B cell (primary cell): ENCODE measurements around the gene FIBP. TPM values are rescaled to one million over a fixed set of nuclear protein-coding genes. Genes with fewer than 3 reads are reported as not detected.

Experiments
- ATAC-seq: fragments of 200-7000 bp; cut with Tn5 transposase; one replicate; pipeline ENCODE4 v1.10.0; 2021; ENCODE audit warnings: low read depth, mild to moderate bottlenecking, moderate number of reproducible peaks, moderate library complexity
- CTCF ChIA-PET: fragments of 350-600 bp; sonication (Branson Sonifier 250); formaldehyde crosslinking; loops from one replicate; lab custom pipeline; 2021; ENCODE audit warnings: antibody characterized with exemption, inconsistent platforms; lab: Charles Lee
- POLR2A ChIA-PET: fragments of 350-600 bp; sonication (Branson Sonifier 250); formaldehyde crosslinking; loops from one replicate; lab custom pipeline; 2021; ENCODE audit warnings: antibody characterized with exemption; lab: Charles Lee
- DNase-seq: peaks from one replicate; pipeline ENCODE4 v3.0.0; 2013
- H2AFZ ChIP-seq: 2 replicates; pipeline ENCODE4 v1.6.1; 2012; ENCODE audit warnings: mild to moderate bottlenecking, low read depth, low read length; ENCODE audit not compliant: insufficient read depth, poor library complexity, severe bottlenecking
- H3K27ac ChIP-seq, 2 donors: 1 replicate in 1 of 2; 2 replicates in 1 of 2; pipeline ENCODE4 v1.5.1; 2012 to 2013; ENCODE audit warnings: low read length in 2 of 2, mild to moderate bottlenecking in 2 of 2, moderate library complexity in 1 of 2
- H3K27me3 ChIP-seq, 4 experiments: fragments of 200-600 bp in 1 of 4; sonication (generic) in 1 of 4; replicated peaks in 1 of 4; 1 replicate in 2 of 4; 2 replicates in 2 of 4; pipeline versions ENCODE4 v1.6.1 to v1.7.0; 2013 to 2016; ENCODE audit warnings: low read length in 3 of 4, mild to moderate bottlenecking in 2 of 4, mixed read lengths in 1 of 4, moderate library complexity in 1 of 4; ENCODE audit not compliant: insufficient read depth in 4 of 4, control insufficient read depth in 3 of 4; ENCODE audit errors: control extremely low read depth in 1 of 4
- H3K36me3 ChIP-seq, 2 experiments: replicated peaks in 1 of 2; 1 replicate in 1 of 2; 2 replicates in 1 of 2; pipeline versions ENCODE4 v1.6.1 to v1.7.1; 2013; ENCODE audit warnings: low read length in 1 of 2; ENCODE audit not compliant: insufficient read depth in 2 of 2, control insufficient read depth in 1 of 2; ENCODE audit errors: control extremely low read depth in 1 of 2, extremely low read depth in 1 of 2
- H3K4me1 ChIP-seq, 2 donors: fragments of 200-600 bp in 1 of 2; sonication (generic) in 1 of 2; 1 replicate in 1 of 2; 2 replicates in 1 of 2; pipeline versions ENCODE4 v1.5.1 to v1.6.1; 2013 to 2017; ENCODE audit warnings: low read length in 2 of 2; ENCODE audit not compliant: control insufficient read depth in 2 of 2, insufficient read depth in 2 of 2
- H3K4me2 ChIP-seq: replicated peaks from 2 replicates; pipeline ENCODE3; 2012; ENCODE audit warnings: mild to moderate bottlenecking, low read depth, low read length; ENCODE audit not compliant: poor library complexity, severe bottlenecking
- H3K4me3 ChIP-seq, 5 experiments: fragments of 200-600 bp in 1 of 5; sonication (generic) in 1 of 5; 1 replicate in 3 of 5; 2 replicates in 2 of 5; pipeline versions ENCODE4 v1.5.1 to v1.7.0; 2011 to 2016; ENCODE audit warnings: low read length in 4 of 5, mild to moderate bottlenecking in 4 of 5, low read depth in 2 of 5, control low read depth in 1 of 5, moderate library complexity in 1 of 5; ENCODE audit not compliant: insufficient read depth in 1 of 5; ENCODE audit errors: control extremely low read depth in 1 of 5, extremely low read depth in 1 of 5
- H3K79me2 ChIP-seq: fragments of 200-600 bp; sonication (generic); one replicate; pipeline ENCODE4 v1.6.0; 2016; ENCODE audit warnings: low read length; ENCODE audit not compliant: control insufficient read depth, insufficient read depth
- H3K9ac ChIP-seq: fragments of 200-600 bp; sonication (generic); 2 replicates; pipeline ENCODE4 v1.6.1; 2017; ENCODE audit warnings: mild to moderate bottlenecking, low read length, moderate library complexity
- H3K9me3 ChIP-seq, 3 donors: one replicate each; pipeline versions ENCODE4 v1.6.1 to v1.7.1; 2013; ENCODE audit warnings: low read length in 2 of 3; ENCODE audit not compliant: control insufficient read depth in 2 of 3, insufficient read depth in 1 of 3; ENCODE audit errors: control extremely low read depth in 1 of 3
- H4K20me1 ChIP-seq: 2 replicates; pipeline ENCODE4 v1.6.0; 2012; ENCODE audit warnings: mild to moderate bottlenecking, low read length; ENCODE audit not compliant: insufficient read depth, control insufficient read depth, poor library complexity, severe bottlenecking
- H3K27ac Mint-ChIP-seq: one replicate; pipeline ENCODE4 v1.8.0; 2021; ENCODE audit warnings: mixed read lengths
- H3K27me3 Mint-ChIP-seq: one replicate; pipeline ENCODE4 v1.8.0; 2021; ENCODE audit warnings: mixed read lengths
- H3K4me1 Mint-ChIP-seq: one replicate; pipeline ENCODE4 v1.8.0; 2021; ENCODE audit warnings: mixed read lengths
- H3K4me3 Mint-ChIP-seq: one replicate; pipeline ENCODE4 v1.8.0; 2021; ENCODE audit warnings: mixed read lengths
- H3K9me3 Mint-ChIP-seq: one replicate; pipeline ENCODE4 v1.8.0; 2022; ENCODE audit warnings: mixed read lengths; ENCODE audit not compliant: insufficient read depth
- CTCF ChIP-seq: fragments of 200-600 bp; IDR thresholded peaks from one replicate; pipeline ENCODE4 v1.8.0; 2022; ENCODE audit warnings: antibody characterized with exemption, mild to moderate bottlenecking
- EZH2 ChIP-seq: IDR thresholded peaks from 2 replicates; pipeline ENCODE4 v1.6.1; 2012; ENCODE audit warnings: borderline replicate concordance, low read depth, mild to moderate bottlenecking, moderate library complexity, low read length; ENCODE audit not compliant: insufficient read depth, poor library complexity, severe bottlenecking
- WGBS: methylation state at CpG from one replicate; pipeline ENCODE4 v1.1.5; 2013; ENCODE audit warnings: missing lambda C conversion rate; ENCODE audit not compliant: insufficient coverage; 5-methylcytosine and 5-hydroxymethylcytosine counted together
- intact Hi-C: fragments of 100-400 bp; cut with micrococcal nuclease; formaldehyde crosslinking; loops from one replicate; pipeline ENCODE4 v1.10.0; 2022
- polyA plus RNA-seq: library from polyadenylated mRNA; depleted of rRNA; stranded (reverse); fragments of >200 nt; gene quantifications from 2 replicates; pipeline ENCODE4 v1.2.3, GENCODE V29; 2012
- total RNA-seq, 2 donors: library from RNA; stranded (reverse); fragments of 120-200 nt in 1 of 2; gene quantifications; 1 replicate in 1 of 2; 2 replicates in 1 of 2; pipeline versions ENCODE4 v1.2.3 to v1.2.4, GENCODE V29; 2013 to 2022

Gene FIBP
- total and polyA plus RNA-seq, 2 donors (not counting 1 experiment from before 2014, with no cell fraction given): 63.4 to 128 TPM

GRCh38 chr11:65880844-65881421 is 7.3 kb downstream of the FIBP start:
- DNase-seq (no peak), ATAC-seq (no peak)
- ChIA-PET CTCF (interaction anchor here (15.5 kb wide), 1 partner anchor 21 kb away, joined by 244 read pairs; the partner anchor contains the start of genes CFL1 and MUS81), POLR2A (interaction anchor here (0.6 to 1.6 kb wide), 3 partner anchors 20 to 170 kb away, joined by 3 to 12 read pairs (median 3); no protein-coding TSS in a partner anchor)
- Histone ChIP-seq H3K79me2 (peaks cover 19% of the 10 kb centered on the region), H3K36me3 (peaks cover 0 to 26% of the 10 kb centered on the region in 2 experiments), H3K4me3 (no peak overlapping the region), H3K4me2 (peak overlapping the region; percentile 5), H3K4me1 (peaks cover 10 to 32% of the 10 kb centered on the region in 2 donors), H2AFZ (no peak overlapping the region), H3K9me3 (no peaks in the 10 kb centered on the region), H4K20me1 (peaks cover 5% of the 10 kb centered on the region), H3K27me3 (no peaks in the 10 kb centered on the region), H3K27ac (no peak overlapping the region), H3K9ac (no peak overlapping the region)
- H3K27ac Mint-ChIP-seq: peak overlapping the region; percentile 50
- TF ChIP-seq EZH2 (no peak), CTCF (no peak)
- H3K9me3 Mint-ChIP-seq: no peaks in the 10 kb centered on the region
- peaks cover 27% of the 10 kb centered on the region for H3K4me1 Mint-ChIP-seq
- H3K4me3 Mint-ChIP-seq: no peak overlapping the region
- no peaks in the 10 kb centered on the region for H3K27me3 Mint-ChIP-seq
- intact Hi-C loops: no loop called here
- whole genome bisulfite sequencing: 49% methylated on average over 4 of the region's 7 CpGs

GRCh38 chr11:65880027-65880426 is 8.2 kb downstream of the FIBP start:
- Mint-ChIP-seq H3K4me1 (peaks cover 24% of the 10 kb centered on the region), H3K4me3 (no peak overlapping the region), H3K27me3 (no peaks in the 10 kb centered on the region), H3K9me3 (no peaks in the 10 kb centered on the region), H3K27ac (no peak overlapping the region)
- WGBS: 67% methylated on average over 7 of the region's 7 CpGs
- H3K9ac ChIP-seq: no peak overlapping the region
- no peak for TF ChIP-seq EZH2
- no peak for TF ChIP-seq CTCF
- ATAC-seq: no peak
- intact Hi-C loops: no loop called here
- H3K27me3 ChIP-seq: no peaks in the 10 kb centered on the region
- H3K9me3 ChIP-seq: no peaks in the 10 kb centered on the region
- POLR2A ChIA-PET: interaction anchor here (0.9 kb wide), 1 partner anchor 21 kb away, joined by 3 read pairs; no protein-coding TSS in a partner anchor
- peak overlapping the region; percentile 22 for H3K4me2 ChIP-seq
- no peak overlapping the region for H3K4me3 ChIP-seq
- H4K20me1 ChIP-seq: peaks cover 4% of the 10 kb centered on the region
- H3K27ac ChIP-seq: no peak overlapping the region
- DNase-seq: no peak
- H3K36me3 ChIP-seq: peaks cover 0 to 18% of the 10 kb centered on the region in 2 experiments
- peaks cover 17% of the 10 kb centered on the region for H3K79me2 ChIP-seq
- CTCF ChIA-PET: interaction anchor here (2.8 to 15.5 kb wide), 2 partner anchors 8 to 20 kb away, joined by 15 to 244 read pairs; partner anchors contain the start of genes CFL1, FIBP and MUS81
- H3K4me1 ChIP-seq: peaks cover 8 to 29% of the 10 kb centered on the region in 2 donors
- H2AFZ ChIP-seq: no peak overlapping the region
